ENCODE measurements around the gene TSEN2. TPM values are rescaled to one million over a fixed set of nuclear protein-coding genes. Genes with fewer than 3 reads are reported as not detected.
"Not testable (repeated sequence)": the region's sequence is repeated elsewhere in the genome, so short reads cannot be mapped to it uniquely, and the experiment has no call there.

Gene TSEN2
- total RNA-seq, 1 donor from 2014 or later: 11.4 TPM

DNA sequence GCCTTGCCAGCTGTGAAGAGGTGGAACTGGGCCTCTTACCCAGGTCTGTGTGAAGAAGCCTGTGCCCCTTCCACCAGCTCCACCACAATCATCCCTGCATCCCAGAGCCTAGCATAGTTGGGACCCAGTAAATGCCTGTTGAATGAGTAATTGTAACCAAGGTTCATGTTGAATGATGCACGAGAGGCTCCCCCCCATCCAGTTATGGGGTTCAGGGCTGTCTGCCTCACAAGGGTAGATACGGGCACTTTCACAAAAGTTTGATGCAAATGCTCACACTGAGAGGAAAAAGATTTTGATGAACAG is 29.5 kb upstream of the TSEN2 start:
- H3K36me3 ChIP-seq (ENCODE audit: control insufficient read depth, insufficient read depth, low read length): no peaks in the 10 kb centered on the region
- H3K27me3 ChIP-seq (ENCODE audit: control insufficient read depth, insufficient read depth, low read length): no peaks in the 10 kb centered on the region
- no peak overlapping the region for H3K4me3 ChIP-seq (ENCODE audit: low read depth, low read length)
- TF ChIP-seq, protein P1, sequence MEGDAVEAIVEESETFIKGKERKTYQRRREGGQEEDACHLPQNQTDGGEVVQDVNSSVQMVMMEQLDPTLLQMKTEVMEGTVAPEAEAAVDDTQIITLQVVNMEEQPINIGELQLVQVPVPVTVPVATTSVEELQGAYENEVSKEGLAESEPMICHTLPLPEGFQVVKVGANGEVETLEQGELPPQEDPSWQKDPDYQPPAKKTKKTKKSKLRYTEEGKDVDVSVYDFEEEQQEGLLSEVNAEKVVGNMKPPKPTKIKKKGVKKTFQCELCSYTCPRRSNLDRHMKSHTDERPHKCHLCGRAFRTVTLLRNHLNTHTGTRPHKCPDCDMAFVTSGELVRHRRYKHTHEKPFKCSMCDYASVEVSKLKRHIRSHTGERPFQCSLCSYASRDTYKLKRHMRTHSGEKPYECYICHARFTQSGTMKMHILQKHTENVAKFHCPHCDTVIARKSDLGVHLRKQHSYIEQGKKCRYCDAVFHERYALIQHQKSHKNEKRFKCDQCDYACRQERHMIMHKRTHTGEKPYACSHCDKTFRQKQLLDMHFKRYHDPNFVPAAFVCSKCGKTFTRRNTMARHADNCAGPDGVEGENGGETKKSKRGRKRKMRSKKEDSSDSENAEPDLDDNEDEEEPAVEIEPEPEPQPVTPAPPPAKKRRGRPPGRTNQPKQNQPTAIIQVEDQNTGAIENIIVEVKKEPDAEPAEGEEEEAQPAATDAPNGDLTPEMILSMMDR (IDR thresholded peaks at IDR 0.05; ENCODE audit: insufficient read depth, low read length, poor library complexity, severe bottlenecking): no peak
- DNase-seq (ENCODE audit: low read depth): no peak

DNA sequence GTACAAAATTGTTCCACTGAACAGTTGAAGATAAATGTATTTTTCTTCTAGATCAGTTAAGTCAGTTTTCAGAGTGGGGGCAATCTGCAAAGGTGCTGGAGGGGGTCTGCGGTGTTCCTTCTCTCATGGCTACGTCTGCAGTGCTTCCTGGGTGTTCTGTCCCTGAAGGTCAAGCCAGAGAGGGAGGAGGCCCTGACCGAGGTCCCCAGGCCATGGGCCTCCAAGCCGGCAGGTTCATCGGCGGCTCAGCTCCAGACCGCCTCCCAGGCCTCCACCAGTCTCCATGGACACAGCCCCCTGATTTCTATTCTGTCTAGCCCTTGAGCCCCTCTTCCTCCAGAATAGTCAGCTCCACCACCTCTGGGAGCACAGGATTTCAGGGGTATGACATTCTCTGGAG is 28.5 kb upstream of the TSEN2 start:
- H3K27me3 ChIP-seq (ENCODE audit: control insufficient read depth, insufficient read depth, low read length): no peaks in the 10 kb centered on the region
- TF ChIP-seq, protein P1 (IDR thresholded peaks at IDR 0.05; ENCODE audit: insufficient read depth, low read length, poor library complexity, severe bottlenecking): no peak
- no peaks in the 10 kb centered on the region for H3K36me3 ChIP-seq (ENCODE audit: control insufficient read depth, insufficient read depth, low read length)
- no peak overlapping the region for H3K4me3 ChIP-seq (ENCODE audit: low read depth, low read length)
- no peak for DNase-seq (ENCODE audit: low read depth)

GRCh38 chr3:12456441-12456840 is 27.8 kb upstream of the TSEN2 start:
- H3K4me3 ChIP-seq (ENCODE audit: low read depth, low read length): no peak overlapping the region
- TF ChIP-seq, protein P1 (IDR thresholded peaks at IDR 0.05; ENCODE audit: insufficient read depth, low read length, poor library complexity, severe bottlenecking): no peak
- H3K36me3 ChIP-seq (ENCODE audit: control insufficient read depth, insufficient read depth, low read length): no peaks in the 10 kb centered on the region
- no peak for DNase-seq (ENCODE audit: low read depth)
- no peaks in the 10 kb centered on the region for H3K27me3 ChIP-seq (ENCODE audit: control insufficient read depth, insufficient read depth, low read length)

GRCh38 chr3:12457380-12457779 is 26.9 kb upstream of the TSEN2 start:
- H3K27me3 ChIP-seq (ENCODE audit: control insufficient read depth, insufficient read depth, low read length); DNase-seq (ENCODE audit: low read depth); H3K36me3 ChIP-seq (ENCODE audit: control insufficient read depth, insufficient read depth, low read length); H3K4me3 ChIP-seq (ENCODE audit: low read depth, low read length): not testable (repeated sequence)

DNA sequence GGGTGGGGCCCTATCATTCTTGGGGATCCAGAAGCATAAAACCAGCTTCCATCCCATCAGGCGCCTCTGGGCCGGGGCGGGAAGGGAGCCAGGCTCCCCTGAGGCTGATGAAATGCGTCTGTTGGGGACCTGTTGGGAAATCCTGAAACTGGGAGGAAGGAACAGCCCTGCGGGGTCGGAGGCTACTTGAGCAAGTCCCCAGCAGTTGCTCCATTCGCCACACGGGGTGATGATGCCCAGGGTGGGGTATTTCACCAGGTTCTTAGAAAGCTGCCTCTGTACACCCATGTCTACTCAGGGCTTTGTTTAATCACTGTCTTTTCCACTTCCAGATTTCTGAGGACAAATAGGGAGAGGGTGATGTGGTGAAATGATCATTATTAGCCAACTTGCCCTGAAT is 25.4 kb upstream of the TSEN2 start:
- H3K4me3 ChIP-seq (ENCODE audit: low read depth, low read length): no peak overlapping the region
- TF ChIP-seq, protein P1 (IDR thresholded peaks at IDR 0.05; ENCODE audit: insufficient read depth, low read length, poor library complexity, severe bottlenecking): no peak

DNA sequence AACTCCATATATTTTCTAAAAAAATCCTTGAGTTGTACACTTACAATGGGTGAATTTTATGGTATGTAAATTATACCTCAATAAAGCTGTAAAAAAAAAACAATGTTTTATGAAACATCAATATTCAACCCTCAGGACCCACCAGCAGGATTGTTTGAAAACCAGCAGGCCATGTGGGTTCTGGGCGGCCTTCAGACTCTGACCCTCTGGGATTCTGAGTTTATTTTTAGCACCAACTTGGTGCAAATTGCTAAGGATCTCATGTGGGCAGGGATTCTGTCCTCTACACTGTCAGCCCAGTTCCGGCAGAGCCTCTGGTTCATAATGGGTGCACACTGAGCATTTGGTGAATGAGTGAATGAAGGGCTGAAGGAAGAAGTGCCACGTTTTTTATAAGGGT is 24.2 kb upstream of the TSEN2 start:
- TF ChIP-seq, protein P1 (IDR thresholded peaks at IDR 0.05; ENCODE audit: insufficient read depth, low read length, poor library complexity, severe bottlenecking): no peak
- no peaks in the 10 kb centered on the region for H3K36me3 ChIP-seq (ENCODE audit: control insufficient read depth, insufficient read depth, low read length)
- no peak overlapping the region for H3K4me3 ChIP-seq (ENCODE audit: low read depth, low read length)
- no peaks in the 10 kb centered on the region for H3K27me3 ChIP-seq (ENCODE audit: control insufficient read depth, insufficient read depth, low read length)
- DNase-seq (ENCODE audit: low read depth): no peak

More for the DNA sequence above, 25.4 kb upstream of the TSEN2 start:
- no peaks in the 10 kb centered on the region for H3K36me3 ChIP-seq (ENCODE audit: control insufficient read depth, insufficient read depth, low read length)
- DNase-seq (ENCODE audit: low read depth): no peak
- H3K27me3 ChIP-seq (ENCODE audit: control insufficient read depth, insufficient read depth, low read length): no peaks in the 10 kb centered on the region

All from kidney epithelial cell (primary cell).